ENCODE data around the gene STEAP2. TPM values are rescaled to one million over a fixed set of nuclear protein-coding genes. Genes with fewer than 3 reads are reported as not detected.
"Not testable (repeated sequence)": the region's sequence is repeated elsewhere in the genome, so short reads cannot be mapped to it uniquely, and the experiment has no call there.

STEAP2 gene
- total RNA-seq, 2 experiments from 2014 or later = not detected

DNA sequence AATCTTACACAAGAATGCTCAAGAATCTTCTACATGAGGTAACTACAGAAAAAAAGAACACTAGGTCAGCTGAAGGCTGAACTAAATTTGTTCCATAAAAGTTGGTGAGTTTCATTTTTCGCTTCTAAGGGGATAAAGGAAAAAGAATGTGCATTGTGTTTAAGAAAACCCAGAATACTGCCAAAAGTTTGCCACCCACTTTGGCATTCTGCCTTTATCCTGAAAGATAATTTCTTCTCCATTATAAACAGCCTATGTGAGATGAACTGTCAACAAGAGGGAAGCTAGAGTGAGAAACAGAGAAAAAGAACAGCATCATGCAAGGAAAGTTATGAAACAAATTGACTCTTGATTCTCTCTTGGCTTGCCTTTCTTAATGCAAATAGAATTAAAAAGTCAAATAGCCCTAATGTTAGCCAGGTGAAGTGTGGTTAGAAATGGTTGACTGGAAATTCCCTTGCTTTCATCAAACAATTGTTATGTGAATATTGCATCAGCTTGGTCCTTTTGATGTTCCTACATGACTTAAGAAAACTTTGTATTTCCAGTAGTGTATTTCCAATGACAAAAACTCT, 31.4 kb upstream of the STEAP2 start:
- Mint-ChIP-seq H3K4me3 (no peak overlapping the region), H3K27ac (no peak overlapping the region), H3K27me3 (peaks cover 2% of the 10 kb centered on the region), H3K36me3 (peaks cover 6% of the 10 kb centered on the region), H3K9me3 (ENCODE audit: low read depth) (peaks cover 2% of the 10 kb centered on the region), H3K4me1 (peaks cover 18% of the 10 kb centered on the region)
- DNase-seq = no peak
- CTCF ChIA-PET = no interaction called here
- no peak for ATAC-seq

DNA sequence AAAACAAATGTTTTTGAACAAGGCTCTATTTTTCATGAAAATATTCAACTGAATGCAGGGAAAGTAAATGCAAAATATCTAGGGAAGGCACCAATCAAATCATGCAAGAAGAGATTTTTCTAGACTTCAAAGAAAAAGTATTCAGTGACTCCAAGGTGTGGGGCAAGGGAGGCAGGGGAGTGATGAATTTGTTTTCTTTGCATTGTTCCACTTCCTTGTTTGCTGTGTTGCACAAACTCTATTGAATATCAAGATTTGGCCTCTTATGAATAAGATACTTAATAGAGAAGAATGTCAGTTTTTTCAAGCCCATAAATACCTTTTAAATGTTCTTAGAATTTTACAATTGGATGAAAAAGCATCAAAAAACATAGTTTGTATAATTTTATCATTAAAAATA, 30.9 kb upstream of the STEAP2 start:
- CTCF ChIA-PET = no interaction called here
- Mint-ChIP-seq H3K4me1 (peaks cover 18% of the 10 kb centered on the region), H3K36me3 (peaks cover 6% of the 10 kb centered on the region), H3K27me3 (peaks cover 2% of the 10 kb centered on the region), H3K27ac (no peak overlapping the region), H3K4me3 (no peak overlapping the region), H3K9me3 (ENCODE audit: low read depth) (peaks cover 2% of the 10 kb centered on the region)
- no peak for ATAC-seq
- no peak for DNase-seq

DNA sequence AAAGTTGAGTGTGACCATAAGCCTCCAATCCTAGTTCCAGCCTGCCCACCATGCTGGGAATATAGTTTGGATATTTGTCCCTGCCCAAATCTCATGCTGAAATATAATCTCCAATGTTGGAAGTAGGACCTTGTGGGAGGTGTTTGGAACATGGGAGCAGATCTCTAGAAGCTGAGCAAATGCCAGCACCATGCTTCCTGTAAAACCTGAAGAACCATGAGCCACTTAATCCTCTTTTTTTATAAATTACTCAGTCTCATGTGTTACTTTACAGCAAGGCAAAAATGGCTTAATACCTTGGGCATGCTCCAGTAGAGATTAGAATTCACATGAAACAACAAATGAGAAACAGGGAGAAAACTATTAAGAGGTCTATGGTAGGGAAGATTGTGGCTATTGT, 30.1 kb upstream of the STEAP2 start:
- no peak for ATAC-seq
- DNase-seq = no peak
- no peak overlapping the region for H3K4me3 Mint-ChIP-seq
- peaks cover 2% of the 10 kb centered on the region for H3K27me3 Mint-ChIP-seq
- CTCF ChIA-PET = no interaction called here
- peaks cover 6% of the 10 kb centered on the region for H3K36me3 Mint-ChIP-seq
- H3K9me3 Mint-ChIP-seq (ENCODE audit: low read depth) = no peaks in the 10 kb centered on the region
- no peak overlapping the region for H3K27ac Mint-ChIP-seq
- H3K4me1 Mint-ChIP-seq = peaks cover 18% of the 10 kb centered on the region

DNA sequence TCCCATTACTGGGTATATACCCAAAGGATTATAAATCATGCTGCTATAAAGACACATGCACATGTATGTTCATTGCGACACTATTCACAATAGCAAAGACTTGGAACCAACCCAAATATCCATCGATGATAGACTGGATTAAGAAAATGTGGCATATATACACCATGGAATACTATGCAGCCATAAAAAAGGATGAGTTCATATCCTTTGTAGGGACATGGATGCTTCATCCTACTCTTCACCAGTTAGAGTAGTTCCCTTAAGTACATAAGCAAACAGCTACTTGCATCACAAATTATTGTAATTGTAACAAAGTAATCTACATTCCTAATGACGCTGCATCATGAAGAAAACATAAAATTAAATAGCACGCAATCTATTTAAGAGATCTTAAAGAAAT, 25.2 kb upstream of the STEAP2 start:
- not testable (repeated sequence) for H3K4me1 Mint-ChIP-seq; H3K9me3 Mint-ChIP-seq (ENCODE audit: low read depth); ATAC-seq; H3K27me3 Mint-ChIP-seq; H3K27ac Mint-ChIP-seq; H3K36me3 Mint-ChIP-seq; H3K4me3 Mint-ChIP-seq; DNase-seq
- CTCF ChIA-PET = interaction anchor here (0.6 kb wide), 1 partner anchor 905 kb away, joined by 3 read pairs; no protein-coding TSS in a partner anchor

DNA sequence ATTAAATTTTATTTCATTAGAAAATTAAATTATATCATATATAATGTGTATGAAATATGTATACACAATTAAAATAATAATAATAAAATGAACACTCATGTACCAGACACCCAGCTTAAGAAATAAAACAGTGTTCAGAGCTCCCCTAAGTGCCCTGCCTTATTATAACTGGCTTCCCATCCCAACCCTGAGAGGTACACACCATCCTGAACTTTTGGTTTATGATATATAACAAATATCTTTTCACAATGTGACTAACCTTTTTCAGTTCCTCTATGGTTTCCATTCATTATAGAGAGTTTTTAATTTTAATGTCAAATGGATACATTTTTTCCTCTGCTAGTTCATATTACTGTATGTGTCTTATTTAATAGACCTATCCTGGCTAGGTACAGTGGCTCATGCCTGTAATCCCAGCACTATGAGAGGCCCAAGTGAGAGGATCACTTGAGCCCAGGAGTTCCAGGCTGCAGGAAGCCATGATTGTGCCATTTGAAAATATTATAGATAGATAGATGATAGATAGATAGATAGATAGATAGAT, 24.0 kb upstream of the STEAP2 start:
- ATAC-seq (no peak), DNase-seq (no peak)
- Mint-ChIP-seq H3K27me3 (peaks cover 2% of the 10 kb centered on the region), H3K9me3 (ENCODE audit: low read depth) (peaks cover 12% of the 10 kb centered on the region), H3K4me3 (no peak overlapping the region), H3K4me1 (peaks cover 5% of the 10 kb centered on the region), H3K36me3 (peaks cover 3% of the 10 kb centered on the region), H3K27ac (no peak overlapping the region)
- CTCF ChIA-PET = interaction anchor here (0.7 kb wide), 1 partner anchor 34 kb away, joined by 3 read pairs; no protein-coding TSS in a partner anchor

DNA sequence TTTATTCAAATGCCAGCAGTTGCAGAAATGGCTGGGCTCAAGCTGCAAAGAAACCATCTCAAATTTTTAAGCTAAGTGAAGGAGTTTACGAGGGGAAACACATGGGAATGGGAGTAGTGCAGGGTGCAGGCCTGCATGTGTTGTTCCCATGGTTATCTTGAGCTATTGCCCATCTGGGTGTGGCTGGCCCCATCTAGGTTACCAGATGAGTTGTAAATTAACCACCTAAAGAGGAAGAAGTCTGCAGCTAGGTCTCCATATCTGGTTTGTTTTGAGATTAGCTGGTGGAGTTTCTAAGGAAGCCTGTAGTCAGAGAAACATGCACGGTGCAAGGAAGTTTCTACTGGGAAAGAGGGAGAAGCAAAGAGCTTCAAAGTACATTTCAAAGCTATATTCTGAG, 23.3 kb upstream of the STEAP2 start:
- Mint-ChIP-seq H3K4me3 (no peak overlapping the region), H3K4me1 (peaks cover 5% of the 10 kb centered on the region), H3K9me3 (ENCODE audit: low read depth) (peaks cover 15% of the 10 kb centered on the region), H3K27ac (no peak overlapping the region), H3K36me3 (peaks cover 3% of the 10 kb centered on the region), H3K27me3 (peaks cover under 1% of the 10 kb centered on the region)
- DNase-seq (no peak), ATAC-seq (no peak)
- CTCF ChIA-PET = no interaction called here

DNA sequence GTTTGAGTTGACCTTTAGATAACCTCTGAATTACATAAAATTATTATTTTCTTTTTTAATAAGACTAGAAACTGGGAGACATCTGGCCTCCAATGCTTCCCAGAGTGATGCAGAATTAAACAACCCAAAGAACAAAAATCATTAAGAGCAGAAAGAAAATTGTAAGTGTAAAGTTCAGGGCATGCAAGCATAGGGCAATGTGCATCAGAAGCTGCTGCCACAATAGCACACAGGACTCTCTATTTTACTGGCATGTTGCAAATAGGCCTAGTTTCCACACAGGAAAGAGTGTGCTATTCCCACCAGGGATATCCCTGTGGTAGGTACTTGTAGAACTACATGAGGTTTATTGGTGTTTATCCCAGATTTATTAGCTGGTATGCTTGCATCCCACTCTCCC, 20.5 kb upstream of the STEAP2 start:
- Mint-ChIP-seq H3K36me3 (peaks cover 3% of the 10 kb centered on the region), H3K4me1 (peaks cover 5% of the 10 kb centered on the region), H3K4me3 (no peak overlapping the region), H3K27ac (no peak overlapping the region), H3K9me3 (ENCODE audit: low read depth) (peaks cover 19% of the 10 kb centered on the region), H3K27me3 (no peaks in the 10 kb centered on the region)
- DNase-seq (no peak), ATAC-seq (no peak)
- CTCF ChIA-PET = no interaction called here

DNA sequence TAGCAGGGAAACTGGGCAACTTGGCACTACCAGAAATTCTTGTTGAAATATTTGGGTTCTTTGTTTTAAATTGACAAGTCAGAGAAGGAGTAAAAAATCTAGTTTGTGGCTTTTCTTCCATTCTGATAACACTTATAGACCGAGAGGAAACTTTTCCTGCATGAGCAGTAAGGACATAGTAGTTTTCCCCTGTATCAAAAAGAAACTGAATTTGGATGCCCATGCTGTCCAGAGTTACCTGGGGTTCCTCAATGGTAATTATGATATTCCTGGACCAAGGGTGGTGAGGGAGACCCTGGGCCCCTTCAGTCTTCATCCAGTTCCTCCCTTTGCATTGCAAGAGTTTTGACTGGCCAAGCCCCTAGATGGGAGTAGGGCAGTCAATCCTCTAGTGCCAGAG, 19.9 kb upstream of the STEAP2 start:
- DNase-seq (no peak), ATAC-seq (no peak)
- Mint-ChIP-seq H3K36me3 (peaks cover 3% of the 10 kb centered on the region), H3K27me3 (no peaks in the 10 kb centered on the region), H3K27ac (no peak overlapping the region), H3K4me1 (peaks cover 5% of the 10 kb centered on the region), H3K4me3 (no peak overlapping the region), H3K9me3 (ENCODE audit: low read depth) (peaks cover 19% of the 10 kb centered on the region)
- CTCF ChIA-PET = no interaction called here

DNA sequence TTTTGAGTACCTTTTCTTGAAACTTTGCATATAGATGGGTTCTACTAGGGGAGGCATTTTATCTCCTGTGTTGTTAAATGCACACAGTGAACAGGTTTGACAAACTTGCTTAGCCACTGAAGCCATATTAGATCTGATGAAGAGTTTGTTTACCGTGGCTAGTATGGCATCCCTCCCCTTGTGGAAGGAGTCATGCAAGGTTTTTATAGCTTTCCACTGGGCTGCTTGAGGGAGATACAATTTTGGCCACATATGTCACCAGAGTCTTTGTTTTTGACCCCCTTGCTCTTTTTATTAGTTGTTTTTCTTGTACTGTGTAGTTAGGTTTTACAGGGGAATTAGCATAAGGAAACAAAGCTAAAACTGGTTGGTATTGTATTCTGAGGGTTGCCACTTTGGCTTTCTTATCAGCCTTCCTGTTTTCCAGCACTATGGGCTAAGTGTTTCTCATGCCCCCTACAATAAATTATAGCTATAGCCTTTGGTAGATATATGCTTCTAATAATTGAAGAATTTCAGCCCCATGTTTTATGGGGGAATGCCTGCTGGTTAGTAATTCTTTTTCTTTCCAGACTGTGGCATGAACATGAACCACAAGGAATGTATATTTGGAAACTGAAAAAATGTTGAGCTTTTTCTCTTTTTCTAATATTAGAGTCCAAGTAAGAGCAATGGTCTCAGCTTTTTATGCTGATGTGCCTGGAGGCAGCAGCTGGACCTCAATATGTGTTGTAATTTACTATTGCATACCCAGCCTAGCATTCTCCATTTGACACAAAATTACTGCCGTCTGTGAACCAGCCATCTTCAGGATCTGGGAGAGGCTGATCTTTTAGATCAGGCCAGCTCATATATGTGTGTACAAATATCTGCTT, 18.4 kb upstream of the STEAP2 start:
- Mint-ChIP-seq H3K4me3 (no peak overlapping the region), H3K27me3 (no peaks in the 10 kb centered on the region), H3K36me3 (peaks cover 3% of the 10 kb centered on the region), H3K9me3 (ENCODE audit: low read depth) (peaks cover 19% of the 10 kb centered on the region), H3K27ac (no peak overlapping the region), H3K4me1 (peaks cover 4% of the 10 kb centered on the region)
- CTCF ChIA-PET = no interaction called here
- ATAC-seq (no peak), DNase-seq (no peak)

DNA sequence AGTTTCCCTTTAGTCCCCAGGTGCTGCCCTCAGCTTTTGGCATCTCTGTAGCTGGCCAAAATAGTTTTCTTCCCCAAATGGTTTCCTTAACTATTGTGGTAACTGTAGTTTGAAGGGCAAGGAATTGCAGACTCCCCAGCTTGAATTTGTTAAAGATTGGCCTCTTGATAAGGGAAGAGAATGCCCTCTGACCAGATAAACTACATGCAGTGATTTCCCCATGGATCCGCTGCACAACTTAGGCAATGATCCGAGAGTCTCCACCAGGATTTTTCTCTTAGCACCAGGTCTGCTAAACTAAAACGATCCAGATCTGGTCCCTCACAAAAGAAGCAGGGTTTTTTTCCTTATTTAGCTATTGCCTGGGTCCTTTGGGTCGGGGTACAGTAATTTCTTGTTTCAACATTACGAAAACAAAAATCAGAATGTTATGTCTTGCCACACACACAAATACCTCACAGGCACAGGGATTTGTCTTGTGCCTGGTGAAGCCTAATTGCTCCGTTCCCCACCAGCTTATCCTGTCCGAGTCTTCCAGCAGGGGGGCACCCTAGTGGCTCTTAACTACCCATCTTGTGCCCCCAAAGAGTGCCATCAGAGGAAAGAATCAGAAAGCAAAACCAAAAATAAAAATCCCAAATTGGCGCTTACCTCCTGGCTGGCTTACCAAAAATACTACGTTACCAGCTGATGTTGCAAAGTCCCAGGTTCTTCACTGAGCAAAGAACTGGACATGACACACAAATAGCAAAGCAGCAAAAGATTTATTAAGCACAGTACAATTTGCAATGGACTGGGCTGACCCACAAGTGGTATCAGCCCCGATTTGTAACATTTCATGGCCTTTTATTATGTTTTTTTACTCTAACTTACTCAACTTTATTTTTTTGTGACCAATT, 16.4 kb upstream of the STEAP2 start:
- H3K36me3 Mint-ChIP-seq = peaks cover 3% of the 10 kb centered on the region
- H3K27me3 Mint-ChIP-seq = no peaks in the 10 kb centered on the region
- no peaks in the 10 kb centered on the region for H3K4me1 Mint-ChIP-seq
- peaks cover 19% of the 10 kb centered on the region for H3K9me3 Mint-ChIP-seq (ENCODE audit: low read depth)
- no peak overlapping the region for H3K27ac Mint-ChIP-seq
- CTCF ChIA-PET = no interaction called here
- DNase-seq = no peak
- no peak overlapping the region for H3K4me3 Mint-ChIP-seq
- ATAC-seq = no peak

DNA sequence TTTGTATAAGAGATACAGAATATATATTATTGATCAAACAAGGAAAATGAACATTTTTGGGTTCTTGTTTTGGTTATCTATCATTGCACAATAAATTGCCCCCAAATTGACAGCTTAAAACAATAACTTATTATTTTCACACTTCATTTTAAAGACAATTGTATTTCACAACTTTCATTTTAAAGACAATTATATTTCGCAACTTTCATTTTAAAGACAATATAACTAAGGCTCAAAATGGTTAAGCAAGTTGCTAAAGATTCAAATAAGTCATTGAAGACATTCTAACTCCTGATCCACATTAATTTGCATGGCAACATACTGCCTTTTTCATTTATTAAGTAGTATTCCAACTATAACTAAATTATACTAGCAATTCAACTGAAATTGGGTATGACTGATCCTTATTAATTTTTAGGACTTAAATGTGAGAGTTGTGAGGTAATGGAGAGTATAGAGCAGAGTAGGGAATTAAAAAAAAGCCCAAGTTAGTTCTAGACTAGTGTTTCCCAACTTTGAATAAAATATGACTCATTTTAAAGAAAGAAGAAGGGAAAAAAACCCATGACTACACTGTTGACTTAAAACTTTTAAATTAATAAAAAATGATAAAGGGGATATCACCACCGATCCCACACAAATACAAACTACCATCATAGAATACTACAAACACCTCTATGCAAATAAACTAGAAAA, 9.9 kb upstream of the STEAP2 start:
- CTCF ChIA-PET = no interaction called here
- no peak for DNase-seq

DNA sequence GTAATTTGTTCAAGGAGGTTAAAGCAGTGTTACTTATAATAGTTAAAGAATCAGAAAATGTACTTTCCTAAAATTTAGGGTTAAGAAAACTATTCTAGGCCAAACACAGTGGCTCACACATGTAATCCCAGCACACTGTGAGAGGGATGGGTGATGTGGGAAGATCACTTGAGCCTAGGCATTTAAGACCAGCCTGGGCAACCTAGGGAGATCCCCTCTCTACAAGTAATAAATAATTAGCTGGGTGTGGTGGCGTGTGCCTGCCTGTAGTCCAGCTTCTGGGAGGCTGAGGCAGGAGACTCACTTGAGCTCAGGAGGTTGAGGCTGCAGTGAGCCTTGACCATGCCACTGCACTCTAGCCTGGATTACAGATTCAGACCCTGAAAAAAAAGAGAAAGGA, 3.6 kb upstream of the STEAP2 start:
- Mint-ChIP-seq H3K27ac (no peak overlapping the region), H3K27me3 (peaks cover 29% of the 10 kb centered on the region), H3K4me3 (no peak overlapping the region), H3K4me1 (peaks cover 7% of the 10 kb centered on the region), H3K9me3 (ENCODE audit: low read depth) (no peaks in the 10 kb centered on the region), H3K36me3 (no peaks in the 10 kb centered on the region)
- CTCF ChIA-PET = no interaction called here
- ATAC-seq (no peak), DNase-seq (no peak)

More for the DNA sequence above, 9.9 kb upstream of the STEAP2 start:
- Mint-ChIP-seq H3K27ac (no peak overlapping the region), H3K36me3 (no peaks in the 10 kb centered on the region), H3K4me1 (no peaks in the 10 kb centered on the region), H3K9me3 (ENCODE audit: low read depth) (no peaks in the 10 kb centered on the region), H3K27me3 (peaks cover 8% of the 10 kb centered on the region), H3K4me3 (no peak overlapping the region)
- ATAC-seq = no peak

DNA sequence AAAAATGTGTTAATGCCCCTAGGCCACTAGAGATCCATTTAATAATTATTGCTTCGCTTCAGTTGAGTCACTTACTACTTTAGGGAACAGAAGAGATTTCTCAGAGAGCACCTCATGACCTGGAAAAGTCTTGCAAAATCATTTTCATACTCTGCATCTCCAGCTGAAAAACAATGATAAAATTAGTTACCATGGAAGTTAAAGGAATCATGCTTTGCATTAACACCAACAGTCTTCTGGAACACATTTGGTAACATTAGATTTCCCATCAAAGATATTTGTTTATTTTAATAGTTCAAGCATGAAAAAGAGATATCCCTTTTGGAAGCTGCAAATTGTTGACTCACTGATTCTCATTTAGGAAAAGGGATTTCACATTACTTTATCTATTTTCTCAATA, 1.8 kb upstream of the STEAP2 start:
- peaks cover 7% of the 10 kb centered on the region for H3K4me1 Mint-ChIP-seq
- DNase-seq (no peak), ATAC-seq (no peak)
- CTCF ChIA-PET = no interaction called here
- H3K4me3 Mint-ChIP-seq = no peak overlapping the region
- no peaks in the 10 kb centered on the region for H3K9me3 Mint-ChIP-seq (ENCODE audit: low read depth)
- no peak overlapping the region for H3K27ac Mint-ChIP-seq
- no peaks in the 10 kb centered on the region for H3K36me3 Mint-ChIP-seq
- H3K27me3 Mint-ChIP-seq = peaks cover 29% of the 10 kb centered on the region

Data from activated CD8-positive, alpha-beta memory T cell treated with anti-CD3 and anti-CD28 coated beads, Interleukin-2, amount 10 ng/mL, durations not matched to agents 7 days and 5 days (primary cell).